ENCODE data around the gene FGD5.

GRCh38 chr3:14941871-14942270 lies 123.1 kb downstream of the FGD5 start:
- TF ChIP-seq CTCF (IDR thresholded peaks at IDR 0.05) (no peak), POLR2A (IDR thresholded peaks at IDR 0.05) (no peak)

All from esophagus squamous epithelium (tissue), 4 donors.